Measurements from ENCODE around the gene FAM241A. TPM values are rescaled to one million over a fixed set of nuclear protein-coding genes. Genes with fewer than 3 reads are reported as not detected.

FAM241A gene
- total and polyA plus RNA-seq, 2 donors (not counting 3 experiments of a cell fraction or from before 2014, with no cell fraction given): 3.2 to 9.1 TPM

GRCh38 chr4:112105201-112105969 lies 39.9 kb upstream of the FAM241A start:
- Histone ChIP-seq H3K9me1 (replicated peaks; ENCODE audit: control insufficient read depth, extremely low read depth, insufficient read depth, low read length) (no peaks in the 10 kb centered on the region), H4K20me1 (replicated peaks; ENCODE audit: control insufficient read depth, extremely low read depth, insufficient read depth, low read length) (no peaks in the 10 kb centered on the region), H3K27me3 (ENCODE audit: control insufficient read depth in 2 of 2, insufficient read depth in 2 of 2, low read length in 2 of 2) (no peaks in the 10 kb centered on the region), H3K9ac (replicated peaks; ENCODE audit: extremely low read depth, insufficient read depth, low read length) (no peak overlapping the region), H3K79me2 (ENCODE audit: control insufficient read depth, insufficient read depth, low read length) (no peaks in the 10 kb centered on the region), H3K4me1 (ENCODE audit: control insufficient read depth, extremely low read depth, insufficient read depth, low read length) (peaks cover 22% of the 10 kb centered on the region), H3K4me3 (replicated peaks in 1 of 3; ENCODE audit: insufficient read depth in 1 of 3, low read depth in 1 of 3, low read length in 3 of 3) (no peak overlapping the region), H3K36me3 (ENCODE audit: control insufficient read depth in 2 of 2, extremely low read depth in 1 of 2, insufficient read depth in 2 of 2, low read length in 2 of 2) (no peaks in the 10 kb centered on the region), H3K4me2 (ENCODE audit: insufficient read depth, low read length) (no peak overlapping the region), H3K9me3 (replicated peaks; ENCODE audit: control insufficient read depth, insufficient read depth, low read length) (no peaks in the 10 kb centered on the region), H3K27ac (ENCODE audit: insufficient read depth, low read depth, low read length) (no peak overlapping the region), H2AFZ (ENCODE audit: low read depth, low read length) (no peak overlapping the region)
- CTCF ChIA-PET: interaction anchor here (1.0 kb wide), 2 partner anchors 37 to 92 kb away, joined by 3 to 4 read pairs; no protein-coding TSS in a partner anchor
- BruUV-seq (replicated peaks): no TSS peak
- POLR2A ChIA-PET: no interaction called here
- FAIRE-seq: no peak
- DNase-seq (ENCODE audit: low read depth, low spot score): no peak
- dilution Hi-C loops (cut with MboI; ENCODE audit: extremely low pct_ligation_motif_present, low sequenced_read_pairs) (no loop called here), intact Hi-C loops (cut with micrococcal nuclease) (no loop called here)
- no peak for TF ChIP-seq JUN (IDR thresholded peaks at IDR 0.05; ENCODE audit: borderline replicate concordance, insufficient read depth, insufficient read length, low read depth)
- TF ChIP-seq POLR2AphosphoS5 (IDR thresholded peaks at IDR 0.05; ENCODE audit: insufficient read depth, low read depth, low read length): no peak
- TF ChIP-seq EZH2 (IDR thresholded peaks at IDR 0.05; ENCODE audit: borderline replicate concordance, low read depth, low read length, severe bottlenecking): no peak
- TF ChIP-seq POLR2A (IDR thresholded peaks at IDR 0.05; ENCODE audit: low read depth, low read length): no peak
- no peak for TF ChIP-seq MAX (IDR thresholded peaks at IDR 0.05; ENCODE audit: insufficient read depth, insufficient read length)
- TF ChIP-seq MYC (IDR thresholded peaks at IDR 0.05; ENCODE audit: low read depth, low read length): no peak
- no peak for TF ChIP-seq GATA2 (IDR thresholded peaks at IDR 0.05; ENCODE audit: insufficient read depth, insufficient read length, low read depth, low read length)
- TF ChIP-seq CTCF (IDR thresholded peaks at IDR 0.05; ENCODE audit: extremely low read depth in 1 of 2, insufficient read depth in 1 of 2, low read depth in 1 of 2, low read length in 2 of 2): no peak
- no peak for TF ChIP-seq FOS (IDR thresholded peaks at IDR 0.05; ENCODE audit: borderline replicate concordance, insufficient read depth, low read length)

All from endothelial cell of umbilical vein (primary cell).